Trophoblast cell (in vitro differentiated cells and primary cell): ENCODE results near the gene ISLR.
"Not testable (repeated sequence)": the region's sequence is repeated elsewhere in the genome, so short reads cannot be mapped to it uniquely, and the experiment has no call there.

Source experiments
- DNase-seq, 2 donors: peaks; one replicate each; pipeline ENCODE4 v3.0.0-alpha.2; 2016
- H2AFZ ChIP-seq: 2 replicates; pipeline ENCODE4 v1.6.1; 2013; ENCODE audit warnings: low read length, moderate library complexity, mild to moderate bottlenecking; ENCODE audit not compliant: insufficient read depth, poor library complexity
- H2AK5ac ChIP-seq: 2 replicates; pipeline ENCODE4 v1.6.1; 2013; ENCODE audit warnings: mild to moderate bottlenecking, low read length
- H2BK120ac ChIP-seq: 2 replicates; pipeline ENCODE4 v1.6.1; 2013; ENCODE audit warnings: low read length, mild to moderate bottlenecking, moderate library complexity; ENCODE audit not compliant: insufficient read depth, poor library complexity
- H2BK12ac ChIP-seq: 2 replicates; pipeline ENCODE4 v1.6.1; 2013; ENCODE audit warnings: mild to moderate bottlenecking, low read length, moderate library complexity
- H2BK5ac ChIP-seq: 2 replicates; pipeline ENCODE4 v1.6.1; 2013; ENCODE audit warnings: low read length, low read depth, moderate library complexity, mild to moderate bottlenecking; ENCODE audit not compliant: poor library complexity
- H3K14ac ChIP-seq: 2 replicates; pipeline ENCODE4 v1.6.1; 2013; ENCODE audit warnings: mild to moderate bottlenecking, low read length
- H3K18ac ChIP-seq: 2 replicates; pipeline ENCODE4 v1.6.1; 2013; ENCODE audit warnings: mild to moderate bottlenecking, low read length
- H3K23ac ChIP-seq: 2 replicates; pipeline ENCODE4 v1.6.1; 2013; ENCODE audit warnings: low read length
- H3K27ac ChIP-seq: 2 replicates; pipeline ENCODE4 v1.5.1; 2013; ENCODE audit warnings: low read depth, mild to moderate bottlenecking, inconsistent platforms, low read length, moderate library complexity
- H3K27me3 ChIP-seq: 2 replicates; pipeline ENCODE4 v1.6.1; 2013; ENCODE audit warnings: inconsistent platforms, mild to moderate bottlenecking, low read length, moderate library complexity; ENCODE audit not compliant: insufficient read depth
- H3K36me3 ChIP-seq, 2 experiments: 1 replicate in 1 of 2; 2 replicates in 1 of 2; pipeline ENCODE4 v1.6.1; 2013; ENCODE audit warnings: low read length in 2 of 2, mild to moderate bottlenecking in 2 of 2, moderate library complexity in 1 of 2; ENCODE audit not compliant: insufficient read depth in 2 of 2, control insufficient read depth in 1 of 2
- H3K4ac ChIP-seq: 2 replicates; pipeline ENCODE4 v1.6.1; 2013; ENCODE audit warnings: low read depth, mild to moderate bottlenecking, low read length, moderate library complexity
- H3K4me1 ChIP-seq, 2 experiments: 1 replicate in 1 of 2; 2 replicates in 1 of 2; pipeline ENCODE4 v1.6.1; 2013; ENCODE audit warnings: low read length in 2 of 2, mild to moderate bottlenecking in 2 of 2, moderate library complexity in 1 of 2; ENCODE audit not compliant: insufficient read depth in 2 of 2, control insufficient read depth in 1 of 2
- H3K4me2 ChIP-seq: 2 replicates; pipeline ENCODE4 v1.6.1; 2013; ENCODE audit warnings: inconsistent platforms, mild to moderate bottlenecking, low read length, moderate library complexity
- H3K4me3 ChIP-seq: 2 replicates; pipeline ENCODE4 v1.5.1; 2013; ENCODE audit warnings: mild to moderate bottlenecking, low read depth, low read length, inconsistent platforms
- H3K79me1 ChIP-seq: one replicate; pipeline ENCODE4 v1.6.1; 2013; ENCODE audit warnings: low read length
- H3K79me2 ChIP-seq: 2 replicates; pipeline ENCODE4 v1.6.1; 2013; ENCODE audit warnings: low read length, mild to moderate bottlenecking; ENCODE audit not compliant: control insufficient read depth, insufficient read depth, poor library complexity
- H3K9ac ChIP-seq: 2 replicates; pipeline ENCODE4 v1.6.1; 2013; ENCODE audit warnings: mild to moderate bottlenecking, low read length
- H3K9me3 ChIP-seq: 2 replicates; pipeline ENCODE4 v1.6.1; 2013; ENCODE audit warnings: low read depth, mild to moderate bottlenecking, control low read depth, inconsistent platforms, low read length; ENCODE audit not compliant: insufficient read depth
- H4K12ac ChIP-seq: 2 replicates; pipeline ENCODE4 v1.6.1; 2013; ENCODE audit warnings: low read depth, mild to moderate bottlenecking, low read length, moderate library complexity
- H4K8ac ChIP-seq: 2 replicates; pipeline ENCODE4 v1.6.1; 2013; ENCODE audit warnings: low read depth, mild to moderate bottlenecking, low read length, moderate library complexity
- H4K91ac ChIP-seq: one replicate; pipeline ENCODE4 v1.6.1; 2013; ENCODE audit warnings: low read depth, mild to moderate bottlenecking, low read length, moderate library complexity
- WGBS: extraction: QIAGEN DNeasy Blood & Tissue Kit; methylation state at CpG from one replicate; pipeline ENCODE4 v1.1.7; 2013; ENCODE audit warnings: missing lambda C conversion rate; ENCODE audit not compliant: insufficient read length, insufficient coverage; ENCODE audit errors: extremely low coverage; 5-methylcytosine and 5-hydroxymethylcytosine counted together

Gene ISLR

DNA sequence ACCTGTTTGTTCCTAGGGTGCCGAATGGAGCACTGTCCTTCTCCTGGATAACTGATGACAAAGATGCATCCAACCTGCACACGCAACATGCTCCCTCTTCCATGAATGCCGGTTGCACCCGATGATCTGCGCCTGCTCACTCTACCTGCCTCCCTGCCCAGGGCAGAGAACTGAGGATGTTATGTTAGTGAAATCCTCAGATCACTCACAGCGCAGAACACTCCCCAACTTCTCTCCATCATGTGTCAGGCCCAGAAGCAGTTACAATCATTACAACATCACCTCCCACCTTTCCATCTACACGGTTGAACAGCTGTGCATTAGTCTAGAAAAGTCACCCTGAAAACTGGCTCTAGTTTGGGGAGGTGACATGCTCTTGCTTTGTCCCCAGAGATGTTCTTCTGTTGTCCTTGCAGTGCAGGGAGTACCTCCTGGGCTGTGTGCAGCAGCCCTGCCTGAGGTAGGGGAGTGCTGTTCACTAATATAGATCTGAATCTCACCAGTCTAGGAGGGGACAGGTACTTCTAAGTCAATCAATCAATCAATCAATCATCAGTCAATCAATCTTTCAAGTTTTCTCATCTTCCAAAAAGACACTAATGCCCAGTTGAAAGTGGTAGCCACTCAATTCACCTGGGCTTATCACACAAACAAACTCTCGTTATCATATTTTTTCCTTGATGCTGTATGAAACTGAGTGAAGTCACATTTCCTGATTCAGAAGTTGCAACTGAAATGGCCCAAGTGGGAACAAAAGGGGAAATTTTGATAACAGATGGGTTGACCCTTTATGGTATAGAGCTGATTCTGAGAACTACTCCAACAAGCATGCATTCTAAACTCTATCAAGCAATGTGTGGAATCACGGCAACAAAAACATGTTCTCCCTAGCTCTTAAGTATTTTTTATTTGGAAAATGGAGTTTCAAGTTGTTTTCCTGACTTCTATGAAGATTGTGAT is 15.4 kb upstream of the ISLR start:
- H4K8ac ChIP-seq, result no peak overlapping the region
- no peak overlapping the region for H3K4me3 ChIP-seq
- H2BK12ac ChIP-seq, result no peak overlapping the region
- H4K12ac ChIP-seq, result no peak overlapping the region
- no peak overlapping the region for H3K4ac ChIP-seq
- DNase-seq, result no peak
- no peak overlapping the region for H2BK120ac ChIP-seq
- H3K79me1 ChIP-seq, result no peaks in the 10 kb centered on the region
- no peak overlapping the region for H4K91ac ChIP-seq
- no peak overlapping the region for H3K27ac ChIP-seq
- no peaks in the 10 kb centered on the region for H3K36me3 ChIP-seq
- no peak overlapping the region for H3K4me2 ChIP-seq
- no peak overlapping the region for H3K9ac ChIP-seq
- H3K14ac ChIP-seq, result no peak overlapping the region
- no peaks in the 10 kb centered on the region for H3K9me3 ChIP-seq
- no peak overlapping the region for H2AFZ ChIP-seq
- no peak overlapping the region for H2AK5ac ChIP-seq
- H3K18ac ChIP-seq, result no peak overlapping the region
- no peaks in the 10 kb centered on the region for H3K79me2 ChIP-seq
- WGBS, result no CpG with 5 or more reads among the region's 9 CpGs
- no peak overlapping the region for H3K23ac ChIP-seq
- peaks cover 0 to 6% of the 10 kb centered on the region in 2 experiments for H3K4me1 ChIP-seq
- no peak overlapping the region for H2BK5ac ChIP-seq
- no peaks in the 10 kb centered on the region for H3K27me3 ChIP-seq

DNA sequence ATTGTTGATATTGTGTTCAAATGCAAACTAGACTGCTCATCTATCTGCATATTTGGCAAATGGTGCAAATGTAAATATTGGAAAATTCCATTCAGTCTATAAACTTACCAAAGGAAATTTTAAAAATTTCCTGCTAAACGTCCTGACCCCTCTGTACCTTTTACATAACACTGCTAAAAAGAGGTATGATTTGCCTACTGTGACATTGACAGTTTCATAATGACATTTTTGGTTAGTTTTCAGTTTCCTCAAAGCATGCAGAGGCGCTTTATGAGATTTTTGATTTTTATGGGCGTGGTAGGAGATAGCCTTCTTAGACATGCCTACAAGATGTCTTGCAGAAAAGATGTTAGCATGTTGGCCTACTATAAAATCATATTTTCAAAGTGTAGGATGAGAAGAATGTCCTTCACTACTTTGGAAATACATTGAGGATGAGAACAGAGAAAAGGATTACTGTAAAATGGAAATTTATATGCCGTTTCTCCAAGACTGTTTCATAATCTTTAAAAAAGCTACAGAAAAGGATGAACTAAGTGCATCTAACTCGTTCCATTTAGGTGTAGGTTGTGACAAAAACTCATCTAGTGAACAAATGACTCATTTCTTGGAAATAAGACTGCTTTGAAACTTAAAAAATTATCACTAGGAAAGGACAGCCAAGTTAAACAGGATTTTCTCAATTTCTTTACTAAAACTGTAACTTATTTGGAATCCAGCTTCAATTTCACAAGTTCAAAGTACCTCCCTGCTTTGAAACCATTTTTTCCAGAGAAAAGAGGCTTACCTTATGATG is 14.5 kb upstream of the ISLR start:
- Histone ChIP-seq H3K14ac (no peak overlapping the region), H3K27ac (no peak overlapping the region), H2AK5ac (no peak overlapping the region), H3K4me2 (no peak overlapping the region), H3K79me2 (no peaks in the 10 kb centered on the region), H3K4me3 (no peak overlapping the region), H2BK5ac (no peak overlapping the region), H3K9ac (no peak overlapping the region), H4K12ac (no peak overlapping the region), H3K23ac (no peak overlapping the region), H3K36me3 (no peaks in the 10 kb centered on the region), H2BK120ac (no peak overlapping the region), H3K4me1 (peaks cover 0 to 6% of the 10 kb centered on the region in 2 experiments), H3K4ac (no peak overlapping the region), H4K91ac (no peak overlapping the region), H3K27me3 (no peaks in the 10 kb centered on the region), H2AFZ (no peak overlapping the region), H3K9me3 (no peaks in the 10 kb centered on the region), H3K79me1 (no peaks in the 10 kb centered on the region), H4K8ac (no peak overlapping the region), H2BK12ac (no peak overlapping the region), H3K18ac (no peak overlapping the region)
- WGBS, result no CpG with 5 or more reads among the region's 5 CpGs
- no peak for DNase-seq

DNA sequence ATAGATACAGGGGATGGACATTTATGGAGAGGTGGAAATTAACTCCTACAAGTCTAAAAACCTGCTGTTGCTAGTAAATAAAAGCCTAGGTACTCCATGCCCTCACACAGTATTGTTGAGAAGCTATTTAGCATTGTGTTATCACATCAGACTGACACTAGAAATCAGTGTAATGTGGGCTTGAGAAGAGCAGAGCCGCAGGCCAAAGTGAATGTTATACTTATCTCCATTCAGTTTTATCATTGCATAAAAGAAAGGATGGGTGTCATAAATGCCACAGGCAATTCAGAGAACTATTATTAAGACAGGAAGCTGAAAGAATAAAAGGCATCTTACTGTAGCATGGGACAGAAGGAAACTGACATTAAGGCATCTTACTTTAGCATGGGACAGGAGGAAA is 13.7 kb upstream of the ISLR start:
- Histone ChIP-seq H3K23ac (no peak overlapping the region), H3K9me3 (no peaks in the 10 kb centered on the region), H2BK5ac (no peak overlapping the region), H3K14ac (no peak overlapping the region), H2AK5ac (no peak overlapping the region), H3K18ac (no peak overlapping the region), H3K79me2 (no peaks in the 10 kb centered on the region), H3K27me3 (no peaks in the 10 kb centered on the region), H3K4ac (no peak overlapping the region), H4K12ac (no peak overlapping the region), H3K27ac (no peak overlapping the region), H3K4me3 (no peak overlapping the region), H3K4me1 (peaks cover 0 to 6% of the 10 kb centered on the region in 2 experiments), H3K9ac (no peak overlapping the region), H2BK120ac (no peak overlapping the region), H4K91ac (no peak overlapping the region), H2BK12ac (no peak overlapping the region), H2AFZ (no peak overlapping the region), H4K8ac (no peak overlapping the region), H3K4me2 (no peak overlapping the region), H3K36me3 (no peaks in the 10 kb centered on the region), H3K79me1 (no peaks in the 10 kb centered on the region)
- WGBS, result no CpG with 5 or more reads among the region's 1 CpG
- no peak for DNase-seq

- not testable (repeated sequence) for H3K9me3 ChIP-seq, H2BK5ac ChIP-seq, H3K4me3 ChIP-seq, H3K9ac ChIP-seq, H4K8ac ChIP-seq, H2BK12ac ChIP-seq, H3K4me1 ChIP-seq, H2AK5ac ChIP-seq, H3K27ac ChIP-seq, H3K14ac ChIP-seq, H3K23ac ChIP-seq, H2BK120ac ChIP-seq, H4K91ac ChIP-seq, H3K4ac ChIP-seq, H3K27me3 ChIP-seq, H4K12ac ChIP-seq, H3K4me2 ChIP-seq, DNase-seq, H3K36me3 ChIP-seq, H3K79me1 ChIP-seq, H3K18ac ChIP-seq, H2AFZ ChIP-seq, H3K79me2 ChIP-seq
- WGBS, result no CpG with 5 or more reads among the region's 3 CpGs
Observed at GRCh38 chr15:74160390-74160789, 13.1 kb upstream of the ISLR start.
